Measurements from ENCODE around the gene ZBTB24. TPM values are rescaled to one million over a fixed set of nuclear protein-coding genes. Genes with fewer than 3 reads are reported as not detected.

ZBTB24 gene
- total RNA-seq, 4 donors from 2014 or later, result 12.8 to 13.3 (median 12.9) TPM

DNA sequence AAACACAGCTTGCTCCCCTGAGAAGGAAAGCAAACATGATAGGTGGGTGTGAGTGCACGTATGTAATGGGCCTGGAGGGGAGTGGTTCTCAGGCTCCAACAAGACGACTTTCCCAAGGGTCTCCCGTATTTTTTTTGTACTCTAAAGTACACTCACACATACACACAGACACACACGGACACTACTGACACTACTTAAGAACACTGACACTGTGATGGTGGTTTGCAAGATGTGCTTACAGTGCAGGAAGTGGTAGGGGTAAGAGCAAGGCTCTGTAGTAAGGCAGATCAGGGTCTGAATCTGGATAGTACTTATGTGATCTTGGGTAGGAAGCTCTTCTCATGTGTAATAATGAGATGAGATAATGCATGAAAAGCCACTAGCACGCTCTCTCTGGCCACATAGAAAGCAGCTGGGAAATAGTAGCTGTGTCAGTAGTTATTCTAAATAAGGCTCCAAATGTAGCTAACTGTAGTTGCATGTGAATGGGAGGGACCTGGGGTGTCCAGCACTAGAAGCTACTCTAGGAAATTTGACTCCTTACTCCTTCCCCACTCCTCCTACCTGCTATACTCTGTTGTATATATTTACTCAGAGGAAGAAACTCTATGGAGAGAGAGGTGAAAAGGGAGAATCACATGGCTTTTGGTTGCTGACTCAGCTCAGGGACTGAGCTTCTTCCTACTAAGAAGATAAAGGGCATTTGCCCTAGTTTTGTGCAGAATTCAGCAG lies 8.4 kb upstream of the ZBTB24 start:
- Histone ChIP-seq H3K27ac (no peak overlapping the region), H3K27me3 (no peaks in the 10 kb centered on the region), H3K4me1 (no peaks in the 10 kb centered on the region), H3K9me3 (no peaks in the 10 kb centered on the region), H3K36me3 (no peaks in the 10 kb centered on the region), H3K4me3 (replicated peaks in 1 of 3) (no peak overlapping the region)
- TF ChIP-seq, protein P1, sequence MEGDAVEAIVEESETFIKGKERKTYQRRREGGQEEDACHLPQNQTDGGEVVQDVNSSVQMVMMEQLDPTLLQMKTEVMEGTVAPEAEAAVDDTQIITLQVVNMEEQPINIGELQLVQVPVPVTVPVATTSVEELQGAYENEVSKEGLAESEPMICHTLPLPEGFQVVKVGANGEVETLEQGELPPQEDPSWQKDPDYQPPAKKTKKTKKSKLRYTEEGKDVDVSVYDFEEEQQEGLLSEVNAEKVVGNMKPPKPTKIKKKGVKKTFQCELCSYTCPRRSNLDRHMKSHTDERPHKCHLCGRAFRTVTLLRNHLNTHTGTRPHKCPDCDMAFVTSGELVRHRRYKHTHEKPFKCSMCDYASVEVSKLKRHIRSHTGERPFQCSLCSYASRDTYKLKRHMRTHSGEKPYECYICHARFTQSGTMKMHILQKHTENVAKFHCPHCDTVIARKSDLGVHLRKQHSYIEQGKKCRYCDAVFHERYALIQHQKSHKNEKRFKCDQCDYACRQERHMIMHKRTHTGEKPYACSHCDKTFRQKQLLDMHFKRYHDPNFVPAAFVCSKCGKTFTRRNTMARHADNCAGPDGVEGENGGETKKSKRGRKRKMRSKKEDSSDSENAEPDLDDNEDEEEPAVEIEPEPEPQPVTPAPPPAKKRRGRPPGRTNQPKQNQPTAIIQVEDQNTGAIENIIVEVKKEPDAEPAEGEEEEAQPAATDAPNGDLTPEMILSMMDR (IDR thresholded peaks at IDR 0.05), result no peak
- no peak for TF ChIP-seq POLR2A (IDR thresholded peaks at IDR 0.05)
- DNase-seq, result no peak
- WGBS, 2 donors, result 54 to 61% methylated on average over 5 of the region's 5 CpGs
- intact Hi-C loops (cut with DNase I), result no loop called here

DNA sequence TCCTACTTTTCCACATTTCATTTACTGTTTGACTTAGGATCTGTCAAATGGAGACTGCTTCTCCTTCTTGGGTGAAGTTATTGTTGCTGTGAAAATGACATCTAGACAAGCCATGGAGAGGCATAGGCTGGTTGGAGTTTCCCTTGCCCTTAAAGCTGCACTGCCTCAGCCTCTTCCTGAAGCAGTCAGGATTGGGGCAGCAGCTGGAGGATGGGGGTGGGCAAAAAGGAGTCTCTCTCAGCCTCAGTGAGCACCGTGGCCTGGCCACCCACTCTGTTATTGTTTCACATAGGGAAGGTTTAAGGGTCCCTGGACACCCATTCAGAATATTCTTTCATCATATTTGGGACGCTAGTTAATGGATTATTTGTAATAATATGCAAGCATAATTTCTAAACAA lies 7.7 kb upstream of the ZBTB24 start:
- no peak for TF ChIP-seq POLR2A (IDR thresholded peaks at IDR 0.05)
- H3K27me3 ChIP-seq, result no peaks in the 10 kb centered on the region
- no peak overlapping the region for H3K27ac ChIP-seq
- H3K36me3 ChIP-seq, result no peaks in the 10 kb centered on the region
- no peak for DNase-seq
- H3K4me1 ChIP-seq, result no peaks in the 10 kb centered on the region
- intact Hi-C loops (cut with DNase I), result no loop called here
- no peaks in the 10 kb centered on the region for H3K9me3 ChIP-seq
- 66 to 74% methylated on average over 2 of the region's 2 CpGs for WGBS, 2 donors
- H3K4me3 ChIP-seq (replicated peaks in 1 of 3), result no peak overlapping the region

DNA sequence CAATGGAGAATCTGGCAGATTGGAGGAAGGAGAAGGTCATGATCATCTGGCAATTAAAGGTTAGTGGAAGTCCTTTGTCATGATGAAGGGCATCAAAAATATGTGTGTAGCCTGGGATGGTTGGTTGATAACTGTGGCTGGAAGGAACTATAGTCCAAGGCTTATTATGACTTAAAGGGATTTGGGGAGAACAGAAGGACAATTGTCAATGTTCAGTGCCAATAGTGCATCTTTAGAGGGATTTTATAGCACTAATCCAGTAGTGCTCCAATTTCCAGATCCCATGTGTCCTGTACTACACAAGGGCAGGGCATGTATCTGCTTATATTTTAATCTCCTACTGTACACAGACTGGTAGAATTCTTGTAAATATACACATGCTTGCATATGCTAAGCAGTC lies 5.0 kb upstream of the ZBTB24 start:
- Histone ChIP-seq H3K36me3 (no peaks in the 10 kb centered on the region), H3K4me1 (no peaks in the 10 kb centered on the region), H3K9me3 (no peaks in the 10 kb centered on the region), H3K27me3 (no peaks in the 10 kb centered on the region), H3K4me3 (replicated peaks in 1 of 3) (no peak overlapping the region), H3K27ac (no peak overlapping the region)
- no peak for DNase-seq
- intact Hi-C loops (cut with DNase I), result no loop called here
- no peak for TF ChIP-seq POLR2A (IDR thresholded peaks at IDR 0.05)
- TF ChIP-seq, protein P1 (IDR thresholded peaks at IDR 0.05), result no peak

DNA sequence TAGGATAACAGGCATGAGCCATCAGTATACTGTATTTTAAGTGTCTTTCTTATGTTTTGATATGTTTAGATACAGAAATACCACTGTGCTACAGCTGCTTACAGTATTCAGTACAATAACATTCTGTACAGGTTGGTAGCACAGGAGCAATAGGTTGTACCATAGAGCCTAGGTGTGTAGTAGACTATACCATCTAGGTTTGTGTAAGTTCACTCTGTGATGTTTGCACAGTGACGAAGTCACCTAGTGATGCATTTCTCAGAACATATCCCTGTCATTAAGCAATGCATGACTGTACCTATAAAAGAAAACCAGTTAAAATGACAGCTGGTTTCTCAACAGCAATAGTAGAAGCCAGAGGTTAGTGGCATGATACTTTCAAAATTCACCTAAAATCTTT lies 3.0 kb upstream of the ZBTB24 start:
- H3K27me3 ChIP-seq, result no peaks in the 10 kb centered on the region
- H3K4me1 ChIP-seq, result peaks cover 10 to 14% of the 10 kb centered on the region in 2 donors
- no peaks in the 10 kb centered on the region for H3K36me3 ChIP-seq
- WGBS, 2 donors, result 94% methylated on average over 1 of the region's 1 CpG
- no peak overlapping the region for H3K27ac ChIP-seq
- no peaks in the 10 kb centered on the region for H3K9me3 ChIP-seq
- intact Hi-C loops (cut with DNase I), result no loop called here
- no peak overlapping the region for H3K4me3 ChIP-seq (replicated peaks in 1 of 3)
- DNase-seq, result no peak
- TF ChIP-seq, protein P1 (IDR thresholded peaks at IDR 0.05), result no peak
- no peak for TF ChIP-seq POLR2A (IDR thresholded peaks at IDR 0.05)

DNA sequence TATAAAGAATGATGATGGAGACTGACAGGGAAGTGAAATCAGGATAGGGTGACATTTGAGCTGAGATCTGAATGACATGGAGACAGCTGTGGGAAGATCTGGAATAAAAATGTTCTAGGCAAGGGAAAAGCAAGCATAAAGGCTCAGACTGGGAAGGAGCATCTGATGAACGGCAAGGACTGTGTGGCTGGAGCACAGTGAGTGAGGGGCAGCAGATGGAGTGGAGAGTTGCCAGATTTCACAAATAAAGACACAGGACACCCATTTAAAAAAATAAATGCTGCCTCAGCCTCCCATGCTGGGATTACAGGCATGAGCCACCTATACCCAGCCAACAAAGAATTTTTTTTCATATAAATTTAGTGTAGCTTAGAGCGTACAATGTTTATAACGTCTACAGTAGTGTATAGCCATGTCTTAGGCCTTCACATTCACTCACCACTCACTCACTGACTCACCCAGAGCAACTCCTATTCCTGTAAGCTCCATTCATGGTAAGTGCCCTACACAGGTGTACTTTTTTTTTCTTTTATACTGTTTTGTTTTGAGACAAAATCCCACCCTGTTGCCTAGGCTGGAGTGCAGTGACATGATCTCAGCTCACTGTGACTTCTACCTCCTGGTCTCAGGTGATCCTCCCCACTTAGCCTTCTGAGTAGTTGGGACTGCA lies 2.4 kb upstream of the ZBTB24 start:
- DNase-seq, result no peak
- no peak for TF ChIP-seq POLR2A (IDR thresholded peaks at IDR 0.05)
- TF ChIP-seq, protein P1 (IDR thresholded peaks at IDR 0.05), result no peak
- WGBS, 2 donors, result 86 to 87% methylated on average over 3 of the region's 3 CpGs
- H3K27me3 ChIP-seq, result no peaks in the 10 kb centered on the region
- H3K4me1 ChIP-seq, result peaks cover 17 to 20% of the 10 kb centered on the region in 2 donors
- no peak overlapping the region for H3K27ac ChIP-seq
- no peaks in the 10 kb centered on the region for H3K36me3 ChIP-seq
- no peak overlapping the region for H3K4me3 ChIP-seq (replicated peaks in 1 of 3)
- no peaks in the 10 kb centered on the region for H3K9me3 ChIP-seq
- intact Hi-C loops (cut with DNase I), result no loop called here

All from thyroid gland (tissue), 4 donors.